Stimulated activated CD4-positive, alpha-beta T cell treated with anti-CD3 and anti-CD28 coated beads, Interleukin-2, amount 100 ng/mL, for 48 hours (primary cell): ENCODE data around the gene ZBTB3.
"Not testable (repeated sequence)": the region's sequence is repeated elsewhere in the genome, so short reads cannot be mapped to it uniquely, and the experiment has no call there.

Experiments
- DNase-seq, 2 donors: peaks; one replicate each; pipeline ENCODE4 v3.0.0-alpha.2; 2020

The ZBTB3 gene

GRCh38 chr11:62713343-62713742 is 40.6 kb downstream of the ZBTB3 start:
- DNase-seq = no peak

GRCh38 chr11:62712861-62713260 is 41.1 kb downstream of the ZBTB3 start:
- DNase-seq = no peak

GRCh38 chr11:62712276-62712812 is 41.6 kb downstream of the ZBTB3 start:
- DNase-seq = no peak

GRCh38 chr11:62710001-62710345 is 44.0 kb downstream of the ZBTB3 start:
- no peak for DNase-seq

- peak; percentile 89 to 91 for DNase-seq
These were observed 44.5 kb downstream of the ZBTB3 start for GRCh38 chr11:62709247-62710000.

- DNase-seq = no peak
These were observed 45.2 kb downstream of the ZBTB3 start for GRCh38 chr11:62708793-62709192.

- no peak for DNase-seq
These were observed 45.6 kb downstream of the ZBTB3 start for GRCh38 chr11:62708392-62708791.

- DNase-seq = no peak
These were observed 46.6 kb downstream of the ZBTB3 start, which contains the start of the genes BSCL2 and GNG3 for GRCh38 chr11:62707277-62707861. BSCL2 (minus strand) TSS chr11:62707424; CDS start chr11:62707195, 229 bp downstream. GNG3 (plus strand) TSS chr11:62707676; CDS start chr11:62708296, 620 bp downstream.

- DNase-seq = no peak
These were observed 47.1 kb downstream of the ZBTB3 start for GRCh38 chr11:62706850-62707247.

- DNase-seq = peak; percentile 93 to 97
These were observed 47.8 kb downstream of the ZBTB3 start for GRCh38 chr11:62705880-62706849.

GRCh38 chr11:62705413-62705812 is 48.5 kb downstream of the ZBTB3 start:
- no peak for DNase-seq

- not testable (repeated sequence) for DNase-seq
These were observed 50.0 kb downstream of the ZBTB3 start for GRCh38 chr11:62703921-62704320.

- DNase-seq = no peak
These were observed 51.7 kb downstream of the ZBTB3 start for GRCh38 chr11:62702246-62702645.
